Medulla oblongata (tissue), 1 donor: ENCODE results near the gene AHRR.
"Not testable (repeated sequence)": the region's sequence is repeated elsewhere in the genome, so short reads cannot be mapped to it uniquely, and the experiment has no call there.

ENCODE experiments used
- DNase-seq: peaks from one replicate; pipeline ENCODE4 v3.0.0-alpha.2; 2015; ENCODE audit errors: extremely low spot score

AHRR gene

GRCh38 chr5:367358-368130 is 46.0 kb downstream of the AHRR start:
- DNase-seq = no peak

- peak; percentile 34 for DNase-seq
These were observed 46.9 kb downstream of the AHRR start for GRCh38 chr5:368183-369084.

DNA sequence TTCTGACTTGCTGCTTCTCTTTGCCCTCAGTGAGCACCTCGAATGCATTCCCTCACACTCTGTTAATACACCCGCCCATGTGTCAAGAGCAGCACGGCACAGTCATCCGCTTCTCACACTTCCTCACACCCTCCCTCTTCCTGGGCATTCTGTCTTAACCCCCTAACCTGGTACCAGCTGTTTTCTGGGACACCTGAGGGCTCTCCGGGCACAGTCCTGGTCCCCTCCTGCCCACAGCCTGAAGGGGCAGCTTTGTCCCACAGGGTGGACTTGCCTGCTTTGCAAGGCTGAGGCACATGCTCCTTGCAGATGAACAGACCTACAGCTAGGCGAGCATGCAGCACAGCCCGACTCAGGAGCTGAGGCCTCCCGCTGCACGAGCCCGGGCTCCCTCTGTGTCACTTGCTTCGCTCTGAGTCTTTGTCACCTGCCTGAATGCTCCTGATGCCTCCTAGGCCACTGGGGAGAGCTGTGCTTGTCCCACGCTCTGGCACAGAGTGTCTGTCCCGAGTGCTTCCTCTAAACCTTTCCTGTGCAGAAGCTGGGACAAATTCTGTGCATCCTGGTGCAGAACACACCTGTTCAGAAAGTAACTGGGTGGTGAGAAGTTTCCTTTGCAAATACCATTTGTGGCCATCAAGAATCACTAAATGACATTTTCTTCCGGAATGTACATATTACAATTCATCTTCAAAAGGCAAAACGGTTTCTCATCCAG is 47.8 kb downstream of the AHRR start:
- no peak for DNase-seq

DNA sequence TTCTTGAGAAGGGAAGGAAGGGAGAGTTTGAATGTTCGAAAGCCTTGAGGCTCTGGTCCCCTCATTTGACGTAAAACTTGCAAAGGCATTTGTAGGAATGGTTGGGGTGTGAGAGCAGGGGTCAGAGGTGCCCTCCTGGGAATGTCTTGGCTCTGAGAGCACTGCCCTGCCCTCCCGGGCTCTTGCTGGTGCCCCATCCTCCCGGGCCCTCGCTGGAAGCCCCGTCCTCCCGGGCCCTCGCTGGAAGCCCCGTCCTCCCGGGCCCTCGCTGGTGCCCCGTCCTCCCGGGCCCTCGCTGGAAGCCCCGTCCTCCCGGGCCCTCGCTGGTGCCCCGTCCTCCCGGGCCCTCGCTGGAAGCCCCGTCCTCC is 48.3 kb downstream of the AHRR start:
- DNase-seq = not testable (repeated sequence)

DNA sequence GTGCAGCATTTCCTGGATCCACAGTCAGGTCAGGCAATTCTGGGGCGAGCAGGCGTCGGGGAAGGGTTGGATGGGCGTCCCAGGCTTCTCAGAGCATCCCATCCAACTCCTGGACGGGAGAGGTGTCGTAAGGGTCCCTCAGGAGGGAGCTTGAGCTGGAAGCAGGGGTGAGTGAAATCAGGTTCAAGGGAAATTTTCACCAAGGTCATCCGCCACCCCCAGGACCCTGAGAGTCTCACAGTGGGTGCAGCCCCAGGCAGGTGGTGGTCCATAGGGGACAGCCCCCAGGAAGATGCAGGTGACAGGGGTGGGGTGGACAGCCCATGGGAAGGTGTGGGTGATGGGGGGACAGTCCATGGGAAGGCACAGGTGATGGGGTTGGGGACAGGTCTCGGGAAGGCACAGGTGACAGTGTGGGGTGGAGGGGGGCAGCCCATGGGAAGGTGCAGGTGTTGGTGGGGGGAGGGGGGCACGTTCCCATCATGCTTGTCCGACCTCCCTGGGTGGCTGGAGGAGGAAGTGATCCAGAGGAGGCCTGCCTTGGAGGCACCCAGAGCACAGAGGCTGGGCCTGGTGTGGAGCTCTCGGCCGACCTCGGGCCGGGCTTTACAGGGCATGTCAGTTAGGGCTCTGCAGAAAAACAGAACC is 48.9 kb downstream of the AHRR start:
- no peak for DNase-seq

- no peak for DNase-seq
These were observed 49.7 kb downstream of the AHRR start for GRCh38 chr5:370959-371810.

- DNase-seq = no peak
These were observed 50.5 kb downstream of the AHRR start for GRCh38 chr5:371811-372555.

GRCh38 chr5:372556-372995 is 51.1 kb downstream of the AHRR start:
- DNase-seq = no peak

DNA sequence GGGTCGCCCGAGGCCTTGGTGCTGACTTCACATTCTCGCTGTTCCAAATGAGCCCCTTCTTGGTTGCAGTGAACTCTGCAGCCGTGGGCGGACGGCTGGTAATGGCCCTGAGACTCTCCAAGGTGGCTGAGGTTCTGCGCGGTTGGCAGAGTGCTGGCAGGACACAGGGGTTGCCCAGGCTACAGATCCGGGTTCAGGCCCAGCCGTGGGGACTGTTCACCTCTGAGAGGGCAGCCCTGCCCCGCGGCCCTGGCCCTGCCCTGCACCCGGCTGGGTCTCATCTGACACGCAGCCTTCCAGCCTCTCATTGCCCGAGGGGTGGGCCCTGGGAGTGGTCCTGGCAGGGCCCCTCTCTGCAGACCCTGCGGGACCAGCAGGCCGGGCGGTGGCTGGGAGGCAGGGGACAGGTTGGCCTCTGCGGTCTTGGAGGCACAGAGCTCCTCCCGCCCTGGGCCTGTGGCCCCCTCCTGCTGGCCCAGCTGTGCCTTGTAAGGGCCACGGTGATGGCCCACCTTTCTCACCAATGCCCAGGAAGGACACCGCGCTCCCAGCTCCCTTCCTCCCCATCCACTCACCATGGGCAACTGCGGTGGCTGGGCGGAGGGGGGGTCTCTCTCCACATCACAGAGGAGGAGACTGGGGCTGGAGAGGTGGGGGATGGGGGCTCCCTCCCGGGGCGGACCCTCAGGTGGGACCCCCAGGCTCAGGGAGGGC is 51.6 kb downstream of the AHRR start:
- DNase-seq = no peak

- DNase-seq = no peak
These were observed 52.4 kb downstream of the AHRR start for GRCh38 chr5:373710-374602.

- no peak for DNase-seq
These were observed 53.3 kb downstream of the AHRR start for GRCh38 chr5:374631-375335.

DNA sequence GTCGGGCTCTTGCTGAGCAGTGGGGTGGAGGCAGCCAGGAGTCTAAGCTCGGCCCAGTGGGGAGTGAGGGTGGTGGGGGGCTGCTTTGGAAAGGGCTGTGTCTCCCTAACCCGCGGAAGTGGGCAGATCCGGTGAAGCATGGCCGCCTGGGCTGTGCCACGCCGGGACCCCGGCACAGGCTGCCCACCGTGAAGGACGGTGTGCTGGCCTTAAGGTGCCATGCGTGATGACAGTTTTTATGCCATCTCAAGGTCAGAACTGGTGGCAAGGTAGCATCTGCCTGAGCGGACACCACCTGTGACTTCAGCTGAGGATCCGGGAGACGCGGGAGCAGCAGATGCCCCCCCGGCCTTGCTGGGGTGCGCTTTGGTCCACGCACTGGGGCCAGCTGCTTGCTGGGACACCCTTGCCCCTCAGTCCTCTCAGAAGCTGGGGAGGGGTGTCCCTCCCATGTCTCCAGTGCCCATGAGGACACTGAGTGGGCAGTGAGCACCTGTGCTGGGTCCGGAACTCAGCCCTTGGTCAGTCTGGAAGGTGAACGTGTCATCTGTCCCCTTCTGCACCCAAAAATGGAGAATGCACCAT is 53.9 kb downstream of the AHRR start:
- DNase-seq = no peak

- DNase-seq = no peak
These were observed 54.6 kb downstream of the AHRR start for GRCh38 chr5:375921-376798.

GRCh38 chr5:376799-377325 is 55.3 kb downstream of the AHRR start:
- DNase-seq = no peak

DNA sequence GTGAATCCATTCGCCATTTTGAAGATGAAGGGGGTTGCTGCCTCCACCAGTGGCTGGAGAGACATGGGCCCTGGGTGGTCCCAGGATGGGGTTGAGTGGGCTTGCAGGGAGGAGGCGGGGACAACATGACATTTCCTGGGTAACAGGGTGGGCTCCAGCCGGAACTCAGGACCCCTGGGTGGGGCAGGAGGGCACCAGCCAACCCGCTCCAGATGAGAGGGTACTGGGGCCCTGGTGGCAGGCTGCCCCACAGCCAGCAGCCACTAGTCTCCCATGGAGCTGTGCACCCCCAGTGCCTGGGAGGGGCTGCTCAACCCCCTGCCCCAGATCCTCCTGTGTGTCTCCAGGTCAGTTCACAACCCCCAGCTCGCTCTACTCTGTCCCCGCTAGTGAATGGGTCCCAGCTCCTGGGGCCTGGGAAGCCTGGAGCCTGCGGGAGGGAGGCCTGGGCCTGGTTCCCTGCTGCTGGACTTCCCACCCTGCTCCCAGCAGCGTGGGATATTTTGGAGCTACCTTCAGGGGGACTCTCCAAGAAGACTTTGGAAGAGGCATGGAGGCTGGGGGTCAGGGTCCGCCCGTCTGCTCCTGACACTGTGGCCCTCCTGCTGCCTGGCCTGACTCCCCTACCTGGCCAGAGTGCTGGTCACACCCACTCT is 55.9 kb downstream of the AHRR start:
- no peak for DNase-seq
